ENCODE results near the gene HTRA1. TPM values are rescaled to one million over a fixed set of nuclear protein-coding genes. Genes with fewer than 3 reads are reported as not detected.

HTRA1 gene
- total and polyA plus RNA-seq, 10 donors, result 18.3 to 63.7 (median 35.3) TPM

- WGBS, 5 donors, result 91 to 95% (median 92%) methylated on average over 8 to 9 of the region's 9 CpGs
- Histone ChIP-seq H3K27ac (peak overlapping the region in 1 of 8 donors; percentile 23), H3K4me3 (no peak overlapping the region), H3K4me1 (no peaks in the 10 kb centered on the region), H3K36me3 (no peaks in the 10 kb centered on the region), H3K27me3 (replicated peaks in 1 of 7) (peaks cover 0 to 6% (median 0%) of the 10 kb centered on the region in 7 donors), H3K9me3 (no peaks in the 10 kb centered on the region)
- TF ChIP-seq POLR2A (IDR thresholded peaks at IDR 0.05) (no peak), POLR2AphosphoS5 (IDR thresholded peaks at IDR 0.05) (no peak), CTCF (IDR thresholded peaks at IDR 0.05 in 8 of 11, conservative IDR thresholded peaks at IDR 0.05 in 3 of 11) (no peak)
- no peak for DNase-seq
- intact Hi-C loops (cut with DNase I; ENCODE audit: low total_unique reads), result no loop called here
Measured at GRCh38 chr10:122550427-122550826, 89.1 kb downstream of the HTRA1 start.

GRCh38 chr10:122550983-122551382, 89.6 kb downstream of the HTRA1 start:
- H3K36me3 ChIP-seq, result no peaks in the 10 kb centered on the region
- TF ChIP-seq POLR2A (IDR thresholded peaks at IDR 0.05) (no peak), POLR2AphosphoS5 (IDR thresholded peaks at IDR 0.05) (no peak), CTCF (IDR thresholded peaks at IDR 0.05 in 8 of 11, conservative IDR thresholded peaks at IDR 0.05 in 3 of 11) (no peak)
- intact Hi-C loops (cut with DNase I; ENCODE audit: low total_unique reads), result no loop called here
- no peaks in the 10 kb centered on the region for H3K9me3 ChIP-seq
- H3K4me3 ChIP-seq, result no peak overlapping the region
- no peaks in the 10 kb centered on the region for H3K4me1 ChIP-seq
- H3K27ac ChIP-seq, result peak overlapping the region in 1 of 8 donors; percentile 23
- no peak for DNase-seq
- H3K27me3 ChIP-seq (replicated peaks in 1 of 7), result peaks cover 0 to 9% (median 0%) of the 10 kb centered on the region in 7 donors
- 44 to 58% (median 53%) methylated on average over 3 of the region's 3 CpGs for WGBS, 5 donors

- Histone ChIP-seq H3K36me3 (no peaks in the 10 kb centered on the region), H3K27me3 (replicated peaks in 1 of 7) (peaks cover 0 to 13% (median 0%) of the 10 kb centered on the region in 7 donors), H3K4me1 (no peaks in the 10 kb centered on the region), H3K9me3 (no peaks in the 10 kb centered on the region), H3K27ac (peak overlapping the region in 1 of 8 donors; percentile 23), H3K4me3 (no peak overlapping the region)
- WGBS, 5 donors, result 41 to 47% (median 45%) methylated on average over 9 of the region's 9 CpGs
- DNase-seq, result no peak
- TF ChIP-seq CTCF (IDR thresholded peaks at IDR 0.05 in 8 of 11, conservative IDR thresholded peaks at IDR 0.05 in 3 of 11), result peak in 4 of 11 experiments; percentile 13 to 26 (median 22)
- no peak for TF ChIP-seq POLR2A (IDR thresholded peaks at IDR 0.05)
- intact Hi-C loops (cut with DNase I; ENCODE audit: low total_unique reads), result no loop called here
Measured at GRCh38 chr10:122551450-122551849, 90.1 kb downstream of the HTRA1 start.

- no peaks in the 10 kb centered on the region for H3K36me3 ChIP-seq
- H3K4me3 ChIP-seq, result no peak overlapping the region
- no peaks in the 10 kb centered on the region for H3K9me3 ChIP-seq
- no peak for DNase-seq
- TF ChIP-seq CTCF (IDR thresholded peaks at IDR 0.05 in 8 of 11, conservative IDR thresholded peaks at IDR 0.05 in 3 of 11), result no peak
- no peak for TF ChIP-seq POLR2A (IDR thresholded peaks at IDR 0.05)
- TF ChIP-seq POLR2AphosphoS5 (IDR thresholded peaks at IDR 0.05), result no peak
- intact Hi-C loops (cut with DNase I; ENCODE audit: low total_unique reads), result no loop called here
- WGBS, 5 donors, result 82 to 90% (median 86%) methylated on average over 6 of the region's 6 CpGs
- peaks cover 0 to 32% (median 0%) of the 10 kb centered on the region in 7 donors for H3K27me3 ChIP-seq (replicated peaks in 1 of 7)
- H3K4me1 ChIP-seq, result no peaks in the 10 kb centered on the region
- H3K27ac ChIP-seq, result no peak overlapping the region
Measured at GRCh38 chr10:122553341-122553740, 92.0 kb downstream of the HTRA1 start.
